Liver (tissue), 3 donors: ENCODE results near the gene CCL25.

Experiments used
- FOXA1 ChIP-seq: IDR thresholded peaks from 2 replicates; pipeline ENCODE4 v1.6.1; 2016; ENCODE audit warnings: antibody characterized with exemption
- GABPA ChIP-seq, 2 donors: IDR thresholded peaks in 1 of 2; conservative IDR thresholded peaks in 1 of 2; 2 replicates each; pipeline ENCODE4 v1.6.1; 2016; ENCODE audit warnings: antibody characterized with exemption in 2 of 2, mild to moderate bottlenecking in 1 of 2, moderate library complexity in 1 of 2
- HNF4A ChIP-seq, 2 donors: conservative IDR thresholded peaks; 2 replicates each; pipeline ENCODE4 v1.6.1; 2016; ENCODE audit warnings: antibody characterized with exemption in 2 of 2, mild to moderate bottlenecking in 2 of 2
- JUND ChIP-seq, 2 donors: IDR thresholded peaks; 2 replicates each; pipeline ENCODE4 v1.6.1; 2016; ENCODE audit warnings: antibody characterized with exemption in 2 of 2
- RAD21 ChIP-seq, 2 donors: IDR thresholded peaks; 2 replicates each; pipeline ENCODE4 v1.6.1; 2016; ENCODE audit warnings: antibody characterized with exemption in 2 of 2, mild to moderate bottlenecking in 2 of 2
- RXRA ChIP-seq, 2 donors: IDR thresholded peaks; 2 replicates each; pipeline ENCODE4 v1.6.1; 2017 to 2018; ENCODE audit warnings: antibody characterized with exemption in 2 of 2, mild to moderate bottlenecking in 1 of 2
- SP1 ChIP-seq: IDR thresholded peaks from 2 replicates; pipeline ENCODE4 v1.6.1; 2018; ENCODE audit warnings: antibody characterized with exemption, mild to moderate bottlenecking
- TAF1 ChIP-seq: conservative IDR thresholded peaks from 2 replicates; pipeline ENCODE4 v1.6.1; 2016; ENCODE audit warnings: antibody characterized with exemption, mild to moderate bottlenecking
- YY1 ChIP-seq: IDR thresholded peaks from 2 replicates; pipeline ENCODE4 v1.6.1; 2016; ENCODE audit warnings: antibody characterized with exemption, mild to moderate bottlenecking
- TF ChIP-seq, protein P1 (sequence below): fragments of 150-350 bp; IDR thresholded peaks from 2 replicates; pipeline ENCODE4 v1.5.1; 2017; ENCODE audit warnings: improper control_type of control experiment, low read depth, low read length; ENCODE audit not compliant: missing input control
- TF ChIP-seq, protein P2 (sequence below): IDR thresholded peaks from 2 replicates; pipeline ENCODE4 v1.6.1; 2016; ENCODE audit warnings: antibody characterized with exemption, mild to moderate bottlenecking
- TF ChIP-seq, protein P3 (sequence below): IDR thresholded peaks from 2 replicates; pipeline ENCODE4 v1.6.1; 2016; ENCODE audit warnings: antibody characterized with exemption
- donor health status: healthy.
- donor health status: healthy.

DNA sequence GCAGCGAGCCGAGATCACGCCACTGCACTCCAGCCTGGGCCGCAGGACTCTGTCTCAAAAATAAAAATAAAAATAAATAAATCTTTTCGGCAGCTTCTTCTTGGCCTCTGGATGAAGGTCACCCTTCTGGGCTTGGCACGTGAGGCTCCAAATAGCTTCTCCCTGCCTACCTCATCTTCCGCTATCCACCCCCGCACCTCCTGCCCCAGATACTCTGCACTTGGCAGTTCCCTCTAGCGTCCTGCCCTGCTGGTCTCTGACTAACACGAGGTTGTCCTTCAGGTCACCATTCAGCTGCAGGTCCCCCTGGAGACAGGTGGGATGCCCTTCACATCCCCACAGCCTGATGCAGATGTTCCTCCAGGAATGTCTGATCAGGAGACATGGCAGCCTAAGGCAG lies 8.5 kb upstream of the CCL25 start:
- TF ChIP-seq, protein P1, sequence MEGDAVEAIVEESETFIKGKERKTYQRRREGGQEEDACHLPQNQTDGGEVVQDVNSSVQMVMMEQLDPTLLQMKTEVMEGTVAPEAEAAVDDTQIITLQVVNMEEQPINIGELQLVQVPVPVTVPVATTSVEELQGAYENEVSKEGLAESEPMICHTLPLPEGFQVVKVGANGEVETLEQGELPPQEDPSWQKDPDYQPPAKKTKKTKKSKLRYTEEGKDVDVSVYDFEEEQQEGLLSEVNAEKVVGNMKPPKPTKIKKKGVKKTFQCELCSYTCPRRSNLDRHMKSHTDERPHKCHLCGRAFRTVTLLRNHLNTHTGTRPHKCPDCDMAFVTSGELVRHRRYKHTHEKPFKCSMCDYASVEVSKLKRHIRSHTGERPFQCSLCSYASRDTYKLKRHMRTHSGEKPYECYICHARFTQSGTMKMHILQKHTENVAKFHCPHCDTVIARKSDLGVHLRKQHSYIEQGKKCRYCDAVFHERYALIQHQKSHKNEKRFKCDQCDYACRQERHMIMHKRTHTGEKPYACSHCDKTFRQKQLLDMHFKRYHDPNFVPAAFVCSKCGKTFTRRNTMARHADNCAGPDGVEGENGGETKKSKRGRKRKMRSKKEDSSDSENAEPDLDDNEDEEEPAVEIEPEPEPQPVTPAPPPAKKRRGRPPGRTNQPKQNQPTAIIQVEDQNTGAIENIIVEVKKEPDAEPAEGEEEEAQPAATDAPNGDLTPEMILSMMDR = no peak
- TF ChIP-seq, protein P2, sequence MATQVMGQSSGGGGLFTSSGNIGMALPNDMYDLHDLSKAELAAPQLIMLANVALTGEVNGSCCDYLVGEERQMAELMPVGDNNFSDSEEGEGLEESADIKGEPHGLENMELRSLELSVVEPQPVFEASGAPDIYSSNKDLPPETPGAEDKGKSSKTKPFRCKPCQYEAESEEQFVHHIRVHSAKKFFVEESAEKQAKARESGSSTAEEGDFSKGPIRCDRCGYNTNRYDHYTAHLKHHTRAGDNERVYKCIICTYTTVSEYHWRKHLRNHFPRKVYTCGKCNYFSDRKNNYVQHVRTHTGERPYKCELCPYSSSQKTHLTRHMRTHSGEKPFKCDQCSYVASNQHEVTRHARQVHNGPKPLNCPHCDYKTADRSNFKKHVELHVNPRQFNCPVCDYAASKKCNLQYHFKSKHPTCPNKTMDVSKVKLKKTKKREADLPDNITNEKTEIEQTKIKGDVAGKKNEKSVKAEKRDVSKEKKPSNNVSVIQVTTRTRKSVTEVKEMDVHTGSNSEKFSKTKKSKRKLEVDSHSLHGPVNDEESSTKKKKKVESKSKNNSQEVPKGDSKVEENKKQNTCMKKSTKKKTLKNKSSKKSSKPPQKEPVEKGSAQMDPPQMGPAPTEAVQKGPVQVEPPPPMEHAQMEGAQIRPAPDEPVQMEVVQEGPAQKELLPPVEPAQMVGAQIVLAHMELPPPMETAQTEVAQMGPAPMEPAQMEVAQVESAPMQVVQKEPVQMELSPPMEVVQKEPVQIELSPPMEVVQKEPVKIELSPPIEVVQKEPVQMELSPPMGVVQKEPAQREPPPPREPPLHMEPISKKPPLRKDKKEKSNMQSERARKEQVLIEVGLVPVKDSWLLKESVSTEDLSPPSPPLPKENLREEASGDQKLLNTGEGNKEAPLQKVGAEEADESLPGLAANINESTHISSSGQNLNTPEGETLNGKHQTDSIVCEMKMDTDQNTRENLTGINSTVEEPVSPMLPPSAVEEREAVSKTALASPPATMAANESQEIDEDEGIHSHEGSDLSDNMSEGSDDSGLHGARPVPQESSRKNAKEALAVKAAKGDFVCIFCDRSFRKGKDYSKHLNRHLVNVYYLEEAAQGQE = no peak
- no peak for TF ChIP-seq SP1
- no peak for TF ChIP-seq RXRA (IDR thresholded peaks at IDR 0.05)
- TF ChIP-seq GABPA (IDR thresholded peaks at IDR 0.05 in 1 of 2, conservative IDR thresholded peaks at IDR 0.05 in 1 of 2) = no peak
- no peak for TF ChIP-seq RAD21 (IDR thresholded peaks at IDR 0.05)
- TF ChIP-seq, protein P3, sequence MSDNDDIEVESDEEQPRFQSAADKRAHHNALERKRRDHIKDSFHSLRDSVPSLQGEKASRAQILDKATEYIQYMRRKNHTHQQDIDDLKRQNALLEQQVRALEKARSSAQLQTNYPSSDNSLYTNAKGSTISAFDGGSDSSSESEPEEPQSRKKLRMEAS = no peak
- no peak for TF ChIP-seq JUND (IDR thresholded peaks at IDR 0.05)
- no peak for TF ChIP-seq TAF1
- no peak for TF ChIP-seq HNF4A (conservative IDR thresholded peaks at IDR 0.05)
- no peak for TF ChIP-seq FOXA1
- no peak for TF ChIP-seq YY1
